HG02610 (cell line): ENCODE data around the gene NTSR1.

Experiments
- ATAC-seq: cut with Tn5 transposase; IDR thresholded peaks from one replicate; pipeline ENCODE4 v1.9.1; 2021; ENCODE audit warnings: mild to moderate bottlenecking, moderate library complexity; ENCODE audit not compliant: unreplicated experiment

Gene NTSR1

DNA sequence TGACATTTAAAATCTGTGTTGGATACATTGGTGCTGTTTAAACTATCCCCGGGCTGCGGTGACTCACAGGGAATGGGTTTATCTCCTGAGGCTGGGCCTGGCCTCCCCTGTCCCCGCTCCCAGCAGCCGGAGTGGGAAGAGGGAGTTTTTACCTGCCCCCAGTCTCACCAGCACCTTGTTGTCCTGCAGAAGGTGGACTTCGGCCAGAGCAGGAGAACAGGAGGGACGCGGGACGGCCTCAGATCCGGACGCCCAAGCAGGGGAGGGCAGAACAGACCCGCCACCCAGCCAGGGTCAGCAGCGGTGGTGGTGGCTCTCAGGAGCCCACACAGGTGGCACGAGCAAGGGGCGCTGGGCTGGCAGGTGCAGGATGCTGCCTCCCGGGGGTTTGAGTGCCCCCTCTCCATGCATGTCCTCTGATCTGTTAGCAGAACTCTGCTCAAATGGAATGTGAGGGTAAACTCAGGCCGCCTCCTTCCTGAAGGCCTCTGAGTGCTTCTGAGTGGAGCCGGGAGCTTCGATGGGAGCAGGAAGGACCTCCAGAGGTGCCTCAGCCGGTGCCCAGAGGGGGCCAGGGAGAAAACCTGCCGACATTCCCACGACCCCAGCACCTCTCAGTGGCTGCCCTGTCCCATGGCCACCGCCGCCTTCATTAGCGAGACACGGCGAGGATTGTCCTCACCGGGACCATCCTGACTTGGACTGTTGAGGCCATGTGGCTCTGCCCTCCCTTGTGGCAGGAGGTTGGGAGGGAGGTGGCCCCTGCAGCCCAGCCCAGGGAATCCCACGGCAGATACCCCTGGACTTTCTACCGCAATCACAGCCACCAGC, 44.2 kb downstream of the NTSR1 start:
- no peak for ATAC-seq

DNA sequence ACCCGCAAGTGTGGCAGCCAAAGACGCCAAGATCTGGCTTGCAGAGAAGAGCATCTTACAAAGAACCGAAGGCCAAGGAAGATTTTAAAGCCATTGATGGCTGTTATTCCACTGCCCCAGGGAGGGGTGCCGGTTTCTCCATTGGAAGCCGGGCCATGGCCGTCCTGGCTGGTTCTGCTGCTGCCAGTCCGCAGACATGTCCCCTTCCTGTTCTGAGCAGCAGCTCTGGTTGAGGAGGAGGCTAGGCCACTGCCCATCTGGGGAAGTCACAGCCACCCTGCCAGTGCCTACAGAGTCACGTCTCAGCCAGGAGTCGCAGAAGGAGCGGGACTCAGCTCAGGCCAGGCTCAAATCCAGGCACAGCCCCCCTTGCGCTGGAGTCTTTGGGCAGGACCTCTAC, 45.0 kb downstream of the NTSR1 start:
- ATAC-seq: no peak

DNA sequence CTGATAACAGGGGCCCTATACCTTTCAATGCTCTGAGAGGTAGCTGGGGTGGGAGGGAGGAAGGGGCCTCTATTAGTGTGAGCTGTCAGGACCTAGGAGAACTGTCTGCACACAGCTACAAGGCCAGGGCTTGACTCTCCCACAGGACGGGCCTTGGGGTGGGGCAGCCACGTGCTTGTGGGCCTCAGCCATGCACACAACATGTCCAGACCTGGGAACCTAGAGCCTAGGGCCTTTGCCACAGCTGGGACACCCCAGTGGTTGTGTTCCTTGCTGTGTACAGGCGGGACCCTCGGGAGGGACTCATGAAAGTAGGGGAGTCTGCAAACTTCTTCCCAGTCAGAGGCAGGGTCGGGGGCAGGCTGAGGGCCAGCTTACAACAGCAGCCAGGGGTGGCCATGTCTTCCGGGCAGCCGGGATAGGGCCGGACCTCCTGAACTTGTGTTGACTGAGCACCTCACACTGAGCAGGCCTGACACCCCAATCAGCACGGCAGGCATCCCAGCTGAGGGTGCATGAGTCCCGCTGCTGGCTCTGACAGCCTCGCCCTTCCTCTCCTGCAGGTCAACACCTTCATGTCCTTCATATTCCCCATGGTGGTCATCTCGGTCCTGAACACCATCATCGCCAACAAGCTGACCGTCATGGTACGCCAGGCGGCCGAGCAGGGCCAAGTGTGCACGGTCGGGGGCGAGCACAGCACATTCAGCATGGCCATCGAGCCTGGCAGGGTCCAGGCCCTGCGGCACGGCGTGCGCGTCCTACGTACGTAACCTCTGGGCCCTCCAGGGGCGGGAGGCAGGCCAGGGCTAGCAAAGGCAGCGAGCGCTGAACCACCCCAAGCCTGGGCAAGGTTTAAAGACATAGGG, 45.7 kb downstream of the NTSR1 start:
- ATAC-seq: no peak

GRCh38 chr20:62754991-62755356, 46.3 kb downstream of the NTSR1 start:
- ATAC-seq: no peak

GRCh38 chr20:62755817-62756724, 47.4 kb downstream of the NTSR1 start:
- ATAC-seq: no peak

DNA sequence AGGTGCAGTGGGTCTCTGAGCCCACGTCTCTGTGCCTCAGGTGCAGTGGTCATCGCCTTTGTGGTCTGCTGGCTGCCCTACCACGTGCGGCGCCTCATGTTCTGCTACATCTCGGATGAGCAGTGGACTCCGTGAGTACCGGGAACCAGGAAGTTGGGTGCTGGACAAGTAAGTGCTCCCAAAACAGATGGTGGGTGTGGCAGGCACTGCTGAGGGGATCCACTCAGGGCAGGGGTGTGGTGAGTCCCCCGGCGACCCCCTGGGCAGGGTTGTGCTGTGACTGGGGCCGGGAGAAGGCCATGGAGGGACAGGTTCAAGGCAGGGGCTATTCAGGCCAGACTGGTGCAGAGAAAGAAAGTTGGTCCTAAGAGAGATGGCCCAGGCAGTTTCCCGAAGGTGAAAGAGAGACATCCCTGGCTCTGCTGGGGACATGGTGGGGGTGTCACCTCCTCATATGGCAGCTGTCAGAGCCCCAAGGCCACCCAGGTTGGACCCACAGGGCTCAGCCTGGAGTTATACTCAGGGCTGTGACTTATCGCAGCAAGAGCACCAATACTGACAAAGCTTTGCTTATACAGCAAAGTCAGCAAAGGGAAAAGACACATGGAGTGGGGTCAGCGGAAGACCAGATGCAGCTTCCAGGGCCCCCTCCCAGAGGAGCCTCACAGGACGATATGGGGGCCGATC, 49.7 kb downstream of the NTSR1 start:
- ATAC-seq: no peak

- ATAC-seq: no peak
Measured at GRCh38 chr20:62759981-62760431, 51.4 kb downstream of the NTSR1 start.

GRCh38 chr20:62760471-62760855, 51.8 kb downstream of the NTSR1 start:
- ATAC-seq: no peak

- ATAC-seq: no peak
Measured at GRCh38 chr20:62760856-62761758, 52.5 kb downstream of the NTSR1 start.

- no peak for ATAC-seq
Measured at GRCh38 chr20:62761759-62762131, 53.1 kb downstream of the NTSR1 start.

- no peak for ATAC-seq
Measured at GRCh38 chr20:62762376-62762775, 53.7 kb downstream of the NTSR1 start.

DNA sequence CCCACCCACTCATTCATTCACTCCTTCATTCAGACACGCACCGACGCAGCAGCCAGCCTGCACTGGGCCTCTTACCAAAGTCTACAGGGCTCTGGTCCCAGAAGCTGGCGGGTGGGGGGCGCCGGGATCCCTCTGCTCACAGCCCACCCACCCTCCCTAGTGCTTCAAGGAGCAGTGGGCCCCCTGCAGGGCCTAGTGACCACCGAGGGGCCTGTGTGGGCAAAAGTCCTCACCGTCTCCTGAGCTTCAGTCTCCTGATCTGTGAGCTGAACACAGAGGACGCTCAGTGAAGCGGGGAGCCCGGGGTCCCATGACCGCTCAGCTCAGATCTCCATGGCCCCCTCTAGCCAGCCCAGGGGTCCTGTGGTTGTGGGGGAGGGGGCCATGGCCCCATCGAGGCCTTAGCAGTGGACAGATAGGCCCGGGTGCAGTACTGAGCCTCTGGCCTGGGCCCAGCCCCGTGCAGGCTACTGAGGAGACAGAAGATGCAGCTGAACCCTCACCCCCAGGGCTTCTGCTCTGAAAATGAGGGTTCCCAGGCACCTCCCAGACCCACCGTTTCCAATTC, 54.2 kb downstream of the NTSR1 start:
- no peak for ATAC-seq

GRCh38 chr20:62763404-62763803, 54.8 kb downstream of the NTSR1 start:
- ATAC-seq: no peak

GRCh38 chr20:62764156-62764935, 55.7 kb downstream of the NTSR1 start:
- ATAC-seq: no peak

DNA sequence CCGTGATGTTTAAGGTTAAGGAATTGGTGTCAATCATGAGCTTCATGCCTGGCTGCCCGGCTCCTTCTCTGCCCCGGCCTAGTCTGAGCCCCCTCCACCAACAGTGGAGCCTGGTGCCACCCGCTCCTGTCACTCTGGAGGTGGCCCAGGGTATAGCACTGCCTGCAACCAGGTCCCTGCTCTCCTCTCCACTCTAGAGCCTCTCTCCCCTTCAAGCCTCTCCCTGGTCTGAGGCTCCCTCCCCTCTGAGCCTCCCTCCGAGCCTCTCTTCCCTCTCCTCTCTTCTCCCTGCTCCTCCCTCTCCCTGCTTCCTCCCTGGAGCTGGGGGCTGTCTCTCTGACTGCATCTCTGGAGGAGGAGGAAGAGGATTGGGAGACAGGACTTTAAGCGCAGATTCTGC, 56.4 kb downstream of the NTSR1 start:
- no peak for ATAC-seq

DNA sequence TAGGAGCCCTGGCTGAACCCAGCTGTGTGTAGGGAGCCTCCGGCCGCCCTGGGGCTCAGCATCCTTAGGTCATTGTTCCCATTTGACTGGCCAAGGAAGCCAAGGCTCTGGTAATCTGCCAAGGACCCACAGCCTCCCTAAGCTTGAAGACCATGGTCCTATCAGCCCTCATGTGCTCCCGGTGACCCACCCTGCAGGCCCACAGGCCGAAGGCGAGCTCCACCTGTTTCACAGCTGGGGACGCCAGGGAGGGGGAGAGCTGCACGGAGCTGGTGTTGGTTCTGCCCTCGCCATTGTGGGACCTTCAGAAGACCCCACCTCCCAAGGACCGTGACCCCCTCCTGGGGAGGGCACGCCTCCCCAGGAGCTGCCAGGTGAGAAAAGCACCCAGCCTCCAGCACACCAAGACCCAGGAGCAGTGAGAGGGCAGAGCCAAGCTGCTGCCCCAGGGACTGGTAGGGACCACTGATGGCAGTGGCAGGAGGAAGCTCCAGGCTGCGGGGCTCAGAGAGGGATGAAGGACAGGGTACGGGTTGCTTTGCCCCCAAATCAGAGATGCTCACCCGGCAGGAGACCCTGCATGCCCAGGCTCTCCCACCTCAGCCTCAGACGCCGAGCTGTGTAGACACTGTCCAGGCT, 56.9 kb downstream of the NTSR1 start:
- ATAC-seq: no peak

- ATAC-seq: no peak
Measured at GRCh38 chr20:62766071-62766450, 57.4 kb downstream of the NTSR1 start.

DNA sequence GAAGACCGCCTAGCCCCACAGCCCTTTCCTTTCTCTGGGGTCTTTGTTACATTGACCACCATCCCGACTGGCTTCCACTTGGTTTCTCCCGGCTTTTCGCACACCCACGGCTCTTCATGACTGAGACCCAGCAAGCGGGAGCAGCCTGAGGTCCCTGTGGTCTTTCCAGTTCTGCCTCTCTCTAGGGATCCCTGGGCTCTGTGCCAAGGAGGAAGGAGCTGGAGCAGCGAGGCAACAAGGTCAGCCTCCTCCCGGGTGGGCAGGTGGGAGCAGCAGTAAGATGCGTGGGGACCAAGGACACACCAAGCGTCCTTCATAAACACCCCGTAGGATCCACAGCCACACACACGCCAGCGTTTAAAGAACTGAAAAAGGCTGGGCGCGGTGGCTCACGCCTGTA, 58.1 kb downstream of the NTSR1 start:
- ATAC-seq: no peak
